Iris pigment epithelial cell (primary cell): Measurements from ENCODE around the gene EML1.

Experiments used
- DNase-seq: peaks from one replicate; pipeline ENCODE4 v3.0.0-alpha.2; 2011; ENCODE audit warnings: low read depth

The EML1 gene

GRCh38 chr14:99904506-99904905 is 111.3 kb downstream of the EML1 start:
- DNase-seq: no peak

GRCh38 chr14:99905121-99905520 is 111.9 kb downstream of the EML1 start:
- DNase-seq: no peak

GRCh38 chr14:99907761-99908652 is 114.8 kb downstream of the EML1 start:
- no peak for DNase-seq

- DNase-seq: no peak
Observed at GRCh38 chr14:99908653-99909250, 115.5 kb downstream of the EML1 start.

- no peak for DNase-seq
Observed at GRCh38 chr14:99909513-99910064, 116.4 kb downstream of the EML1 start.

GRCh38 chr14:99910337-99911309 is 117.4 kb downstream of the EML1 start:
- peak; percentile 98 for DNase-seq

- no peak for DNase-seq
Observed at GRCh38 chr14:99915305-99916090, 122.3 kb downstream of the EML1 start.

GRCh38 chr14:99916091-99916383 is 122.8 kb downstream of the EML1 start:
- no peak for DNase-seq

GRCh38 chr14:99918781-99919180 is 125.6 kb downstream of the EML1 start:
- DNase-seq: no peak

GRCh38 chr14:99921425-99921824 is 128.2 kb downstream of the EML1 start:
- DNase-seq: no peak

GRCh38 chr14:99924379-99924778 is 131.2 kb downstream of the EML1 start:
- no peak for DNase-seq

GRCh38 chr14:99925471-99925870 is 132.3 kb downstream of the EML1 start:
- no peak for DNase-seq

GRCh38 chr14:99928963-99929362 is 135.8 kb downstream of the EML1 start:
- no peak for DNase-seq

GRCh38 chr14:99929601-99930000 is 136.4 kb downstream of the EML1 start:
- no peak for DNase-seq

- DNase-seq: no peak
Observed at GRCh38 chr14:99930420-99931274, 137.4 kb downstream of the EML1 start.

- DNase-seq: no peak
Observed at GRCh38 chr14:99931308-99931707, 138.1 kb downstream of the EML1 start.

- peak; percentile 65 for DNase-seq
Observed at GRCh38 chr14:99936056-99936455, 142.8 kb downstream of the EML1 start.

GRCh38 chr14:99936738-99937474 is 143.7 kb downstream of the EML1 start:
- no peak for DNase-seq

GRCh38 chr14:99937475-99938244 is 144.4 kb downstream of the EML1 start:
- DNase-seq: no peak
